GM19240 (cell line): ENCODE measurements around the gene CPSF3.

Source experiments
- DNase-seq: peaks from one replicate; pipeline ENCODE4 v3.0.0; 2011; ENCODE audit warnings: low spot score; ENCODE audit not compliant: insufficient read length

CPSF3 gene

DNA sequence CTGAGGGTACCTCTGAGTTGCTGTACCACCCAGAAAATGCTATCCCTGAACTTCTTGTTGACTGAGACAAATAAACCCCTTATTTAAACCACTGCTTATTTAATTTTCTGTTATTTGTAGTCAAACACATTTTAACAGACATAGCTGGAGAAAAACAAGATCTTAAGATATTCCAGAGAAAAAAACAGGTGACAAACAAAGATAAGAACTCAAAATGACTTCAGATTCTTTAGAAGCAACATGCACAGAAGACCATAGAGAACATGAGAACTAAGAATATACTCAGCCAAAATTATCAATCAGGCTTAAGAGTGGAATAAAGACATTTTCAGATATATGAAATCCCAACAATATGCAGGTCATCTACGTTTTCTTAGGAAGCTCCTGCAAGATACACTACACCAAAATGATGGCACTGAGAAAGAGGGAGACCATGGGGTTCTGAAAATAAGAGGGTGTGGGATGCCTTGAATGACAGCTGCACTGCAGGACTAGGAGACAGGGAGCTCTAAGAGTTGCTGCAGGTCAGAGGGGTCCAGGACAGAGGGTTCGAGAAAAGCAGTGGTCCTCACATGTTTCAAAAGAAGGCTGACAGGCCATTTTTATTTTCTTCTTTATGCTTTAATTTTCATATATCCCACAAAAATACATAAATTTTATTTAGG lies 93.8 kb downstream of the CPSF3 start:
- no peak for DNase-seq

DNA sequence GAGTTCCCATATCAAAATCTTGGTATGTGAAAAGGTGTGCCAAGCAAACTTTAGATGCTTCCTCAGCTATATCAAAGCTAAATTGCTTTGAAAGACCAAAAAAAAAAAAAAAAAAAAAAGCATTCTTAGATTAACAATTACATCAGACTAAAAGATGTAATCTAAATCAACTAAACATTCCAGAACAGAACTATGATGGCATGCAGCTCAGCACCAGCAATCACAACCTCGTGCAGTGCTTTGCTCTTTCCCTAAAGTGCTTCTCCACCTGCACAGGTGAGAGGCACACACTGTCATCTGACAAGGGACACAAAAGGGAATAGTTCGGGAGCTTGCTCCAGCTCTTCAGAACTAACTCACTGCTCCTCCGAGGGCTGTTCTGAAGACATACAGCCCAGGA lies 94.7 kb downstream of the CPSF3 start:
- DNase-seq: no peak

DNA sequence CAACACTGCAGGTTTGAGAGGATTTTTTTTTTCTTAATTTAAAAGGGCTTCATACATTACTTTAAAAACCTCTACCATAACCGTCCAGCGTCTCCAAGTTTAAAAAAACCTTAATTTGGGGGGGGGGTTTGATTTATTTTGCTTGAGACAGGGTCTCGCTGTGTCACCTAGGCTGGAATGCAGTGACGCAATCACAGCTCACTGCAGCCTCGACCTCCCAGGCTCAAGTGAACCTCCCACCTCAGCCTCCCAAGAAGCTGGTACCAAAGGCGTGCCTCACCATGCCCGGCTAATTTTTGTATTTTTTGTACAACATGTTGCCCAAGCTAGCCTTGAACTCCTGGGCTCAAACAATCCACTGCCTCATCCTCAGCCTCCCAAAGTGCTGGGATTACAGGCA lies 95.3 kb downstream of the CPSF3 start:
- DNase-seq: no peak

DNA sequence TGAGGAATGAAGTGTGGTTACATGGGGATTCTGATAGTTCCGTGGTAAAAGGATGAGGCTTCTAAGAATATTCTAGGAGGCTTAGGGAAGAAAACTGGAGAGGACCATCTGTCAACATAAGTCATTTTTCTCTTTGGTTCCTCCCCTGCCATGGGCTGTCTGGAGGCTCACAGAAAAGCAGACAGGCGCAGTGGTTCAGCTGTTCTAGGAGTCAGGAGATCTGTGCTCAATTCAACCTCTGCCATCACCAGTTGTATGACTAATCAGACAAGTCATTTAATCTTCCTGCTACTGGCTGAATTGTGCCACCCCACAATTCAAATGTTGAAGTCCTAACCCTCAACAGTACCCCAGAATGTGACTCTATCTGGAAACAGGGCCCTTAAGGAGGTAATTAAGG lies 95.8 kb downstream of the CPSF3 start:
- DNase-seq: no peak
